HUES48 (cell line): ENCODE data around the gene COQ10B.

Experiments
- H3K27ac ChIP-seq: one replicate; pipeline ENCODE4 v1.7.0; 2013; ENCODE audit warnings: low read depth, low read length, inconsistent platforms
- H3K27me3 ChIP-seq: 2 replicates; pipeline ENCODE4 v1.6.1; 2013; ENCODE audit warnings: mild to moderate bottlenecking, low read length; ENCODE audit not compliant: control insufficient read depth, insufficient read depth
- H3K36me3 ChIP-seq: 2 replicates; pipeline ENCODE4 v1.6.1; 2013; ENCODE audit warnings: low read length; ENCODE audit not compliant: control insufficient read depth, insufficient read depth
- H3K4me1 ChIP-seq: 2 replicates; pipeline ENCODE4 v1.6.1; 2013; ENCODE audit warnings: mild to moderate bottlenecking, low read length; ENCODE audit not compliant: control insufficient read depth, insufficient read depth
- H3K4me3 ChIP-seq: 2 replicates; pipeline ENCODE4 v1.5.1; 2013; ENCODE audit warnings: mild to moderate bottlenecking, low read depth, low read length
- H3K9ac ChIP-seq: 2 replicates; pipeline ENCODE4 v1.6.1; 2013; ENCODE audit warnings: mild to moderate bottlenecking, low read depth, low read length, moderate library complexity
- H3K9me3 ChIP-seq: 2 replicates; pipeline ENCODE4 v1.6.1; 2013; ENCODE audit warnings: low read length; ENCODE audit not compliant: control insufficient read depth, insufficient read depth

The COQ10B gene

GRCh38 chr2:197502685-197503084, 49.3 kb downstream of the COQ10B start:
- H3K4me3 ChIP-seq = peak overlapping the region; percentile 88
- H3K9me3 ChIP-seq = no peaks in the 10 kb centered on the region
- peaks cover 52% of the 10 kb centered on the region for H3K36me3 ChIP-seq
- peaks cover 12% of the 10 kb centered on the region for H3K4me1 ChIP-seq
- no peak overlapping the region for H3K27ac ChIP-seq
- H3K27me3 ChIP-seq = no peaks in the 10 kb centered on the region
- H3K9ac ChIP-seq = no peak overlapping the region

GRCh38 chr2:197504000-197504399, 50.6 kb downstream of the COQ10B start:
- Histone ChIP-seq H3K27me3 (no peaks in the 10 kb centered on the region), H3K36me3 (peaks cover 41% of the 10 kb centered on the region), H3K27ac (peak overlapping the region; percentile 35), H3K4me3 (no peak overlapping the region), H3K9ac (no peak overlapping the region), H3K4me1 (peaks cover 5% of the 10 kb centered on the region; the same call in 1 of the 2 replicates), H3K9me3 (no peaks in the 10 kb centered on the region)

GRCh38 chr2:197504512-197504911, 51.2 kb downstream of the COQ10B start:
- peaks cover 41% of the 10 kb centered on the region for H3K36me3 ChIP-seq
- no peaks in the 10 kb centered on the region for H3K27me3 ChIP-seq
- peaks cover 5% of the 10 kb centered on the region; the same call in 1 of the 2 replicates for H3K4me1 ChIP-seq

GRCh38 chr2:197506658-197507057, 53.3 kb downstream of the COQ10B start:
- peaks cover 5% of the 10 kb centered on the region; the same call in 1 of the 2 replicates for H3K4me1 ChIP-seq
- no peaks in the 10 kb centered on the region for H3K9me3 ChIP-seq
- peaks cover 36% of the 10 kb centered on the region for H3K36me3 ChIP-seq
- no peak overlapping the region for H3K4me3 ChIP-seq
- H3K9ac ChIP-seq = no peak overlapping the region
- H3K27ac ChIP-seq = no peak overlapping the region
- H3K27me3 ChIP-seq = no peaks in the 10 kb centered on the region

More at GRCh38 chr2:197504512-197504911, 51.2 kb downstream of the COQ10B start:
- Histone ChIP-seq H3K9ac (no peak overlapping the region), H3K9me3 (no peaks in the 10 kb centered on the region), H3K4me3 (no peak overlapping the region), H3K27ac (no peak overlapping the region)

- no peaks in the 10 kb centered on the region for H3K27me3 ChIP-seq
- H3K9me3 ChIP-seq = no peaks in the 10 kb centered on the region
- H3K36me3 ChIP-seq = no peaks in the 10 kb centered on the region
- no peak overlapping the region for H3K9ac ChIP-seq
- no peak overlapping the region for H3K4me3 ChIP-seq
- no peak overlapping the region for H3K27ac ChIP-seq
- peaks cover 14% of the 10 kb centered on the region for H3K4me1 ChIP-seq
These were observed 60.6 kb downstream of the COQ10B start for GRCh38 chr2:197513915-197514314.

GRCh38 chr2:197514754-197515153, 61.4 kb downstream of the COQ10B start:
- peak overlapping the region; percentile 94 for H3K4me3 ChIP-seq
- no peak overlapping the region for H3K9ac ChIP-seq
- peaks cover 14% of the 10 kb centered on the region for H3K4me1 ChIP-seq
- no peaks in the 10 kb centered on the region for H3K36me3 ChIP-seq
- no peaks in the 10 kb centered on the region for H3K27me3 ChIP-seq
- no peaks in the 10 kb centered on the region for H3K9me3 ChIP-seq
- peak overlapping the region; percentile 85 for H3K27ac ChIP-seq

GRCh38 chr2:197515315-197515738, 62.0 kb downstream of the COQ10B start:
- peak overlapping the region; percentile 85 for H3K27ac ChIP-seq
- H3K4me1 ChIP-seq = peaks cover 14% of the 10 kb centered on the region
- no peaks in the 10 kb centered on the region for H3K36me3 ChIP-seq
- H3K4me3 ChIP-seq = peak overlapping the region; percentile 94
- H3K9ac ChIP-seq = peak overlapping the region; percentile 43
- H3K9me3 ChIP-seq = no peaks in the 10 kb centered on the region
- H3K27me3 ChIP-seq = no peaks in the 10 kb centered on the region

- Histone ChIP-seq H3K9me3 (no peaks in the 10 kb centered on the region), H3K27ac (peak within 1 kb of the TSS; percentile 85), H3K36me3 (no peaks in the 10 kb centered on the region), H3K9ac (peak within 1 kb of the TSS; percentile 86), H3K4me3 (peak within 1 kb of the TSS; percentile 94), H3K27me3 (no peaks in the 10 kb centered on the region), H3K4me1 (peaks cover 14% of the 10 kb centered on the region)
These were observed 62.5 kb downstream of the COQ10B start, which contains the start of gene MOB4 for GRCh38 chr2:197515739-197516392. Gene MOB4 (plus strand): TSS chr2:197516066. CDS start chr2:197516087, 21 bp downstream.

GRCh38 chr2:197516393-197516761, 63.0 kb downstream of the COQ10B start:
- Histone ChIP-seq H3K36me3 (no peaks in the 10 kb centered on the region), H3K4me1 (peaks cover 14% of the 10 kb centered on the region), H3K27ac (peak overlapping the region; percentile 85), H3K4me3 (peak overlapping the region; percentile 94), H3K27me3 (no peaks in the 10 kb centered on the region), H3K9me3 (no peaks in the 10 kb centered on the region), H3K9ac (peak overlapping the region; percentile 86)

- peak overlapping the region; percentile 94 for H3K4me3 ChIP-seq
- H3K27ac ChIP-seq = no peak overlapping the region
- no peak overlapping the region for H3K9ac ChIP-seq
- H3K9me3 ChIP-seq = no peaks in the 10 kb centered on the region
- peaks cover 14% of the 10 kb centered on the region for H3K4me1 ChIP-seq
- H3K36me3 ChIP-seq = no peaks in the 10 kb centered on the region
- H3K27me3 ChIP-seq = no peaks in the 10 kb centered on the region
These were observed 63.8 kb downstream of the COQ10B start for GRCh38 chr2:197517150-197517549.
